HG03342 (cell line): ENCODE data around the gene KSR1.

ENCODE experiments used
- ATAC-seq: cut with Tn5 transposase; IDR thresholded peaks from one replicate; pipeline ENCODE4 v1.9.1; 2021; ENCODE audit warnings: mild to moderate bottlenecking, moderate library complexity; ENCODE audit not compliant: unreplicated experiment

The KSR1 gene

DNA sequence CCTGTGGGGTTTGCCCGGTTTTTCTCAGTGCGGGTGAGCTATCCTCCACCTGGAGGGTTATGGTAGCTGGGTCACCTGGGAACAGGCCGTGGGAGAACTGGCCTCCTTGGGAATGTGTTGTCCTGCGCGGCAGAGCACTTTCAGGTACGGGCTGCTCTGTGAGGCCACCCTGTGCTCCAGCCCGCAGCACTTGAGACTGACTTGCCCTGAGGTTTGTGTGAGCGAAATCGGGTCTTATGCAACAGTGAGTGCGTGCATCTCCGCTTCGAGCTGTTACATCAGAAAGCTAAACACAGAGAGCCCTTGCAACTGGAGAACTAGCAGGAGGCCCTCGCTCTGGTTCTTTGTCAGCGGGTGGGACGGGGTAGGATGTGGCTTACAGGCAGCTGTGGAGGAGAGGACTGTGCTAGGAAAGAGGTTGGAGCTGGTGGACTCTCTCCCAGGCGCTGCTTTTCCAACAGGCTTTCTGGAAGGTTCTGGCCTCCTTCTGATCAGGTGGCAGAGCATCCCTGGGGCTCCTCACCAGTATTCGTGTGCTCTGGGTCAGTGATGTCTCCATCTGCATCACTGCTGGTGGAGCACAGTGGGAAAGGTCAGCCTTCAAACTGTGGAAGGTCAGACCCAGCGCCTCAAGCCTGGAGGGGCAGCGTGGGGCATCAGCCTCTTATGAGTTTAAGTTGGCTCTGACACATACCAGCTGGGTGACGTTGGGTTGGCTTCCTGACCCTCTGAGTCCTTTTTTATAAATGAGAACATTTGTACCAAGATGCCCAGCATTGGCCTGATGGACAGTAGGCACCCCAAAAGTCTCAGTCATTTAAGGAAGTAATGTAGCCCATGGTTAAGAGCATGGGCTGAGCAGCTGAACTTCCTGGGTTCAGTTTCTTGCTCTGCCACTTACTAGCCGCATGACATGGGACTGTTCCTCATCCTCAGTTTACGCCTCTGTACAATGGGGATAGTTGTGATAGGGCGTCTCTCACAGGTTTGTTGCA, 76.3 kb downstream of the KSR1 start:
- no peak for ATAC-seq

DNA sequence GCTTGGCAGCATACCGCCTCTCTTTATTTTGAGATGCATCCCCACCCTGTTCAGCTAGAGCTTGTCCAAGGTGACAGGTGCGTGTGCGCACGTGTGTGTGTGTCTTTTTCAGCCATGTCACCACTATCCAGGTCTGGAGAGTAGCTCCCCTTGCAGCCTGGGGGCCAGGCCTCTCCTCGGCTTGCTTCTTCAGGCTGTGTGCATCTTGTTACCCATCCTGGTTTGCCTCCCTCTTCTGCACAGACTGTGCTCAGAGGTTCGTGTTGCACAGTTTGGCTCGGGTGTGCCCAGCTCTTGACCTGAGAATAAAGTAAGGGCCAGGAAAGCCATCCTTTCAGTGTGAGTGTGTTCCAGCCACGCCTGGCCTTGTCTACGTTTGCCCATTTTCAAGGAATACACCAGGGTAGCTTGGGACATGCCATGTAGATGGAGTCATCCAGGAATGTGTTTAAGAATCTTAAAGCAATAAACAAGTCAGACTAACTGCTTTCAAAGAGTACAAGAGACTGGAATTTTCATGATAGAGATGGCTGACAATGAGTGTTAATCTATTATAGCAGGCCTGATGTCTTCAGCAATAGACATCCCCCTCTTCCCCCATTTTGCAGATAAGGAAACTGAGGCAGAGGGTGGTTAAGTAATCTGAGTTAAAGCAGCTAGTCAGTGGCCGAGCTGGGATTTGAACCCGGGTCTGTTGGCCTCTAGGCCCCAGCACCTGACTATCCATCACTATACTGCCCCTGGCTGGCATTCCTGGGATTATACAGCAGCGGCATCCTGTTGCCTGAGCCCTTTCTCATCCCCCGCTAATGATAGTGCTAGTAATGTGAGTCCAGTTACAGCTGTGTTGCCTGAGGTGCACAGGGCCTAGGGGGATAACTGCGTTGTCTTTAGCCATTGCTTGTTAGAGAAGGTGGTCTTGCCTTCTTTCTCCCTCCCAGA, 77.9 kb downstream of the KSR1 start:
- ATAC-seq: no peak

DNA sequence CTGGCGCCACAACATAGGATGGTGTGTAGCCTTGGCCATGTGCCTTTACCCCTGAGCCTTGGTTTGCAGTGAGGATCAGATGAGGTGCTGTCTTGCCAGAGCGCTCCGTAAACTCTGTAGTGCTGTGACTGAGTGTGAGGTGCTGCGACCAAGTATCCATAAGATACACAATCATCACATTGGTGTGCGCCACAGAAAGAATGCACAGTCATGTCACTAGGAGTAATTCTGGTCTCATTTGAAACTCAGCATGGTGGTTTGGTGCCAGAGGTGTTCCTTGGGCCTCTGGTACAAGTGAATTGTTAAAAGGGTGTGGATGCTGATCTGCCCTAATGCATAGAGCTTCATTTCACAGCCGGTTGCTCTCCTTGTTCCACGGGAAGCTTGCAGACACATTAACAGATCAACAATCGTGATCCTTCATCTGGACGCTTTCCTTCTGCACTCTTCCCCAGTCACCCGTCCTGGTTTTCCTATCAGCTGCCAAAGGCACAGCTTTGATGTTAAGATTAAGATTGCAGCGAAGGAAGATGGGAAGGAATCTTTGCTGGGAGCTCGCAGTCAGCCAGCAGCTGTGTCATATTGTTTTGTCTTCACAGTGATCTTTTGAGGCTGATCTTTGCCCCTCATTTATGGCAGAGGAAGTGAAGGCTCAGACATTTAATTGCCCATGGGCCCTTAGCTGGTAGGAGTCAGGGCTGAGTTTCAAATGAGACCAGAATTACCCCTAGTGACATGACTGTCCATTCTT, 79.1 kb downstream of the KSR1 start:
- no peak for ATAC-seq

DNA sequence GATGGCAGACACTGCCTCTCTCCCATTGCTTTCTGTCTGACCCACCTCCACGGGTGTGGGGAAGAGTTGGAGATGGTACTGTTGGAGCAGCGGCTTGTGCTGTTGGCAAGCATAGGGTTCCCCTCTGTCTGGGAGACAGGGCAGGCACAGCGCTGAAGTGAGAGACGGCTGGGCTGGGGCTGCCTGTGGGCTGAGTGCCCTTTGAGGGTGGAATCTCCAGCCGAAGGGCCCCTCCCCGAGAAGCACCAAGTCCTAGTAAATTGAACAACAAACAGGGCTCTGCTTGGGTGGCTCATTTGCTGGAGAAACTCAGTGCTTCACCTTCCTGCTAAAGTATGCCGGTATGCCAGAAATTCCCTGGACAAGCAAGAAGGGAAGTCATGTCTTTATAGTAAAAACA, 79.7 kb downstream of the KSR1 start:
- no peak for ATAC-seq

DNA sequence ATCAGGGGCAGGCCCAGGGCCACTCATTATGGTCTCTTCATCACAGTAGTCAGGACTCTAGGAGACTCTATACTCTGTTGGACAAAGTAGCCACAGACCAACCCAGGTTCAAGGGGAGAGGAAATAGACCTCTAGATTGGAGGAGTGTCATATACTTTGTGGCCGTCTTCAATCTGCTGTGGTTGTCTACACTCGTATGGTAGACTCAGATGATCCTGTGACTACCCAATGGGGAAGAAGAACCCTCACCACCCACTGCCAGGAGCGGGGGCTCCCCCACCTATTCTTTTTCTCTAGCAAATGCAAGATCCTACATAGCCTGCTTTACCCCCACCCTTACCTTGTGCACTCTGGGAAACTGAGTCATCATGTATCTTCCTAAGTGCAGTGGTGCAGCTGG, 80.5 kb downstream of the KSR1 start:
- ATAC-seq: no peak

DNA sequence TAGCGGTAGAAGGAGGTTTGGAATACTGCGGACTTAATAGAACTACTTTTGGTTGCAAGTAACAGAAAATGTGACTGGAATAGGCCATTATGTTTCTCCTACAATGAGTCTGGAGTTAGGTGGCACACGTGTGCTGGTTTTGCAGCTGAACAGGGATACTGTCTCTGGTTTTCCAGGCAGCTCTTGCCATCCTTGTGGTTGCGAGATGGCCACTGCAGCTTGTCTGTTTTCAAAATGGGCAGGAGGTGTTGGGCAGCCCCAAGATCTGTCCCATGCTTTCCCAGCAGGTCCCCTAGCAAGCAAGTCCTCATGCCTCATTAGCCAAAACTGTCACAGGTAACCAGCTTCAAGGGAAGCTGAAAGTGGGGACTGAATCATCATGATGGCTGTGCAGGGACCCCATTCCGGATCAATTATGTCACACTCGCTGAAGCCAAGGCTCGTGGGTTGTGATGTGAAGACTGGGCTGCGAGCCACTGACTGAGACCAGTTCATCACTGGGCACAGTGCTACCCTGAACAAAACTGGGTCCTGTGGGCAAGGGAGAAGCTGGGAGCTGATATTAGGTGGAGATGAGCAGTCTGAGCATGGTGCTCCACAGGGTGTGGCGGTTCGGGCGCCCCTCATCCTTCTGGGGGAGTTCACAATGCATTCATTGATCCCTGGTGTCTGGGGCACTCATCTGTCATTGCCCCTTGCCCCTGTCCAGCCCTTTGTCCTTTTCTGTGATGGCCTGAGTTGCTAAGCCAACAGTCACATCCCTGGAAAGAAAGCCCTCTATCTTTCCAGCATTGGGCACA, 82.1 kb downstream of the KSR1 start:
- ATAC-seq: no peak

DNA sequence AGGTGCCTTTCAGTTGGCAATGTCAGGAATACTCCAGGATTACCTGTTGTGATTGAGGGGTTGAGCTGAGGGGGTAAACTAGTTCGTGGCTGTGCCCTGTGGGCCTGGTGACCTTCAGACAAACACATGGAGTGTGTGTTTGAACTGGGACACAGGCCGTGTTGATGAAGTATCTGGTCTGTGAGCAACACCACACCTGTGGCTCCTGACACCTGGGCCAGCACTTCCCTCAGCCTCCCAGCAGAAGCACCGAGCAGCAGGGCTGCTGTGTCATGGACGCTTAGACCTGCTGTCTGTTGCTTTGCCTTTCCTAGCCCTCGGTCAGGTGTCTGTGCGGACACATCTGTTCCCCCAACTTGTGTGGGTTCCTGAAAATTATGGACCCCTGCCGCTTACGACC, 82.9 kb downstream of the KSR1 start:
- no peak for ATAC-seq

DNA sequence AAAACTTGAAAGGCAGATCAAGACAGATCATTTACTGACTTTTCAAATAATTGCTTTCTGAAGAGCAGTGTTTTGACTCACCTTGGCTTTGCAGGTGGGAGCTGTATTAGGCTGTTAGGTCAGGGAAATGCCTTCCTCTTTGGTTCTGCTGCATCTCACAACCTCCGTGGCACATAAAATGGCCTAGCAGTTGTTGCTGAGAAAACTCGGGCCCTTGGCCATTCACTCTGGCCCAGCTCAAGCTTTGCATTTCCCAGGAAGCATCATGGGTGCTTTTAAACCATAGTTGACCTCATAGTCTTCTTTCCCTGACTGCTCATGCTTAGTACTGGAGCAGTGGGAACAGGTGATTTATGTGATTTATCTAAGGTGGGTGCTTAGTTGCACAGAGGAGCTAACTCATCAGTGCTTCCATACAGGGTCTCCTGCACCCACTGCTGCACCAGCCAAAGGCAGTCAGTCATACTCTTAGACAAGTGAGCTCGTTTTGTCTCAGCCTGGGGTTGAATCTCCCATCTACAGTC, 83.6 kb downstream of the KSR1 start:
- no peak for ATAC-seq

DNA sequence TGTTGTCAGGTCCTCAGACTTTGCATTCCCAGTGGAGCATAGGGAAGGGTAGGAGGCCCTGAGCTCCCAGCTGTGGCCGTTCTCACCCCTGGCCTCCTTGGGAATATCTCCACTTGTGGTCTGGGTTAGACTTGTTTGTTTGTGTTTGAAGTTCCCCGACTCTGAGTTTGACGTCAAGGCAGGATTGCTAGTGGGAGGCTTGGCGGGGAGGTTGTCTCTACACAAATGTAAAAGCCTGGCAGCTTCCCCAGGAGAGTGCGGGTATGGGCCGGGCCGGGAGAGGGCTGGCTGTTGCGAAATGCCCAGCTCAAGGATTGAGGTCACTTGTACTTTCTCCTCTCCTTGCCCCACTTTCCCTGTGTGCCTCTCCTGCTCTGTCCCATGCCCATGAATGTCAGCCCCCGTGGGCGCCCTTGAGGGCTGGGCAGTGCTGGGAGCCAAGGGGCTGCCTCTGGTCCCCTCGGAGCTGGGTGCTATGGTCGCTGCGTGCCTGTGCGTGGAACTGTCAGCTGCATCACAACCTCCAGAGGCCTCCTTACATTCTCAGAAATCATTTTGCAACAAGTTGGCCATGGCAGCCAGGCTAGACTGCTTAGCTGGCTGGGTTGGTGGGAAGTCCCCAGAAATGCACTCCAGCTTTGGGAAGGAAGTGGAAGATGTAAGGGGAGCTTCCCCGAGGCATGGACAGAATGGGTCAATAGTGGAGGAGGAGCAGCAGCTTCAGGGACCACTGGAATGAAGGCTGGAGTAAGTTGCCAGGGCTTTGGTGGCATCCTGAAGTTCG, 84.3 kb downstream of the KSR1 start:
- no peak for ATAC-seq

DNA sequence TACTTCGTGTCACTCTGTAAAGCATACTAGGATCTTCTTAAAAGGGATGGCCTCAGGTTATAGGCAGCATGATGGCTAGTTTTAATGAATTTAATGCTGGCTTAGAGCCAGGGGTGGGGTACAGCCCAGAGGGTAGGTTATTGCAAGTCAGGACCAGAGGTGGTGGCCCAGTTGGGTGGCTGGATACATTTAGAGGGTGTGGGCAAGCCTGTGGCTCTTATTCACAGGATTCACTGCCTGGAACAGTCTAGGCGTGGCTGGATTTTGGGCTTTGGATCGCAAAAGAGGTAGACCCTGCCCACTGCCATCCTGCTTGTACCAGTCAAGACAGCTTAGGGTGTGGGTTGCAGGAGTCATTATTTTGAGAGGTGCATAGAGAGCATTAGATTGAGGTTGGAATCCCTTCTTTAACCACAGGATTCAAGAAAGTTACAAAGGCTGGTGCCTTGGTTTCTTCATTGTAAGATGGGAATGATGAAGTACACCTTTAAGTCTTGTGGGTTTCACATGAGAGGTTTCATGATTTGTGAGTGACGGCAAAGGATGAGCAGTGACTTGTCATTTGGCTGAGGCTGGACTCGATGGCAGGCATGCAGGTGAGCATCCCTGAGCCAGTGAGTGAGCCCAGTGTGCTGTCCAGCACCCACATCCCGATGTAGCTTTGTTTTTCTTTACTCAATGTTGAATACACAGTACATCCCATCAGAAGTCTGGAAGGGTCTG, 85.2 kb downstream of the KSR1 start:
- no peak for ATAC-seq

DNA sequence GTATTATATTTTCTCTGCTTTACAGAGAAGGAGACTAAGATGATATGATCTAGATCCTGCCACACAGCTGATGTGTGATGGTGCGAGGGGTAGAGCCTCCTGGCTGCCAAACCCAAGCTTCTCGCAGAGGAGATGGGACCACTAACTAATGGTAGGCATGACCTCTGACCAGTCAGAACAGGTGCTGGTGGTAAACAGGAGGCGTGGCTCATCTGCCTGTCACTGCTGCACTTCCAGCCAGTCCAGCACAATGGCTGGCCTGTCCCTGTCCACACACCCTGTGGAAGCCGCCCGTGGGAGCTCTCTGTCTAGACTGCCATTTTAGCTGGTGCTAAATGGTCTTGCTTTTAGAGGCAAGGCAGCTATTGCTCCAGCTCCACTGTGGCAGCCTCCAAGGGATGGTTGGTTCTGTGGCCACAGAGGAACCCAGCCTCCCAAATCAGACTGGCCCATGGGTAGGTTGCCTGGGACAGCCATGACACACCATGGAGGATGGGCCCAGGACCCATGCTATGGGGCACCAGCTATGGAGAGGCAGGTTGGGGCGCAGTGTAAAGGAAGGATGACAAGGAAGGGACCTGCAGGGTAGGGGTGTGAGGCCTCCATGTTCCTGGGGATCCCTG, 86.7 kb downstream of the KSR1 start:
- no peak for ATAC-seq

DNA sequence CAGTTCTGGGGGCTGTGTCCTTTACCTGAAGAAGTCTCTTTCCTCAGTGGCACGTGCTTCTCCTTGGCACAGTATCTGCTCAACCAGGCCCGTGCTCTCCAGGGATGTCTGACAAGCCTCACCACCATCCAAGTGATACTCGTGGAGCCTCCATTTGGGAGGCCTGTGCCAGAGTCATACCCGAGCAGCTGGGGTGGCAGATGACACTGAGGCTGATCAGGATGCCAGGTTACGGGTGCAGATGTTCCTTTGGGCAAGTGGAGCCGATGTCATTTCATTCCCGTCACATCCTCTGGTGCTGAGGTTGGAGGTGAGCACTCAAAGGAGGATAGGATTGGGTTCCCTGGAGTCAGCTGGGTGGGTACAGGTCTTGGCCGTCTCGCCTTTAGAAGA, 87.2 kb downstream of the KSR1 start:
- no peak for ATAC-seq

DNA sequence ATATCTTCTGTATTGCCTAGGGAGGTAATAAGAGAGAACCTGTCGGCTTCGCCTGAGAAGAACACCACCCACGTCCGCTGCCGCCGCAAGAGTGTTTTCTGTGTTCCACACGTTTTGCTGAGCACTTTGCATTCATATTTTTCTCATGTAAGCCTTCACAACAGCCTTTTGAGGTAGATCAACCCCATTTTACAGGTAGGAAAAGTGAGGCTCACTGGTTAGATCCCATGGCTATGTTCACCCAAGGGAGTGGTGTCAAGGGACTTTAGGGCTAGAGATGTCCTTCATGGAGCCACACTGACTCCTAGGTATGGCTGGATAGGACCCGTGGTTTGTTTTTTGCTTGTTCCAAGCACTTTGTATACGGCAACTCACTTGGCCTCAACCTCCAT, 87.7 kb downstream of the KSR1 start:
- ATAC-seq: no peak

DNA sequence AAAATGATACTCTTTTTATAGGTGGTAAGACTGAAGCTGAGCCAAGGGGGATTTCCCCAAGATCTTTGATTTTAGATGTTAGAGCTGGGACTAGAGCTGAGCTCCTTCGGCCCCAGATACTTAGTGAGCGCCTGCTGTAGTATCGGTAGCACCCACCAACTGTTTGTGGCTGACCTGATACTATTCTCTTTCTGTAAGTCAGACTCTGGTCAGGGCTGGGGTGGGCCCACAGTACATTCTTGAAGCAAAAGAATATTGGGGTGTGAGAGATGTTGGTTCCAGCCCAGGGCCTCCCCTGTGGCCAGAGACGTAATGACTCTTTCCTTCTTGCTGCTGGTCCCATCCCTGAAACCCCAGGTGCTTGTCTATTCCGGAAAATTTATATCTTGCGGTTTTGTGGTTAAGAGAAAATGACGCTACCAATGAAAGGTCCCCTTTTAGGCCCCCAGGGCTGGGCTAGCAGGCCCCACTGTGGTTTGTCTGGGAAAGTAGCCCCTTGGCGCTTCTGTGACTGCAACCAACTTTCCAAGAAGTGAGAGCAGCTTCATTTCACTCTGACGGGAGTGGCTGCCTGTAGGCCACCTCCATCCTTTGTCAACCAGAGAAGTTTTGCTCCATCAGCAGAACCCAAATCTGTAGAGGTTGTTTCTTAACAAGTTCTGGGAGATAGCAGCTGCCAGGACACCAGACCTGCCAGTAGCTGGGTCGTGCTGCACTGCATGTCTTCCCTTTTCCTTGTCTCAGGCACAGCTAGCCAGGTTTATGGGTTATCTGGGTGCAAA, 88.3 kb downstream of the KSR1 start:
- peak; percentile 82 for ATAC-seq

DNA sequence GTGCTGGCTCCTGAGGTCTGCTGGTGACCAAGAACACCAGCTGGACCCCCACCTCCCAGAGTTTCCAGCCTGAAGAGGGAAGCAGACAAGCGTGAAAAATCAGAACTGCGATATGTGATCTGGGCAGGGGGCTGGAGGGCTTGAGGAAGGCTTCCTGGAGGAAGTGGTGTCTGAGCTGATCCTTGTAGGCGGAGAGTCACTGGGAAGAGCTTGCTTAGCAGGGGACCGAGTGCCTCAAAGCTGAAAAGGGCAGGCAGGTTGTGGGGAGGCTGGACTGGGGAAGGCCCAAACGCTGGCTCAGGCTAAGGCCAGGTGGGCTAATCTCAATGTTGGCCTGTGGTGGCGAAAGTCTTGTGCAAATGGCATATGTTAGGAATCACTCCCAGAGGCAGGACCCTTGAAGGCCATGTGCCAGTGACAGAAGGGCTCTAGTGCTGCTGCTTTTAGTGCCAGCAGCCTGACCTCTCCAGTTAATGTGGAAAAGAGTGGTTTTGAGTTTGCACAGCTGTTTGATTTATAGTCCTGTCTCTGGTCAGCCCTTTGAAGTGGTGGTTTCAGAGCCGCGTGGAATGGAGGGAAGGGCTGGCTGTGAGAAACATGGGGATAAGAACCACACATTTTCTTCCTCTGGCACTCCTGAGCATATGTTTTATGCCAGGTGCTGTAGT, 89.4 kb downstream of the KSR1 start:
- no peak for ATAC-seq

DNA sequence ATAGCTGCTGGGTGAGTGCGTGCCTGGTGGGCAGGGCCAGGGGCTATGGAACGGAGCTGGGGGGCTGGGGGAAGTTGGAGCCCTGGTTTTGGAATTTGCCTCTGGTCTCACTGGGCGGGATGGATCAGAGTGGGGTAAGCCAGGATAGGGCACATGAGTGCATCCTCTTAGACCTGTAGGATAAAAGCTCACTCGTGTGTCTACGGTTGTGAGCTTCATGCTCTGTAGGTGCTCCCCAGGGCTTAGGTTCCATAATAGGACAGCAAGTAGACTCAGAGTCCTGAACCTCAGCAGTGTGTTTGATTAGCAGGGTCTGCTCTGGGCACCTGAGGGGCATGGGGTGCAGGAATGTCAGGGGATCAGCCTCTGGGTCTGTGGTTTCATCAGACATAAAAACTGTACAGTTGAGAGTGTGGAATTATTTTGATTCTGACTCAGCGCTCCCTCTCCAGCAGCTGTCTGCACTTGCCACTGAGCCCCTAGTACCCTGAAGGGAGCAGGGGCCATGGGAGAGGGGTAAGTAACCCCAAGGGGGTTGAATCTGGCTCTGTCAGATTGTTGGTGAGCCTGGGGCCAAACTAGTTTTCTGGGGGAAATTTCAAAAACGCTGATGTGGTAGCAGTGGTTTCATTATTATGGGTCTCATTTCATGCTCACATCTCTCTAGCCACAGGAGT, 90.5 kb downstream of the KSR1 start:
- peak; percentile 28 for ATAC-seq
